Renal cortical epithelial cell (primary cell): Measurements from ENCODE around the gene ATP2B1. TPM values are rescaled to one million over a fixed set of nuclear protein-coding genes. Genes with fewer than 3 reads are reported as not detected.

ENCODE experiments used
- DNase-seq: peaks from one replicate; pipeline ENCODE4 v3.0.0-alpha.2; 2011; ENCODE audit warnings: low read depth
- total RNA-seq: library from RNA; depleted of rRNA; stranded (reverse); fragments of >200 nt; gene quantifications from 2 replicates; pipeline ENCODE4 v1.2.3, GENCODE V29; 2014

ATP2B1 gene
- 81.6 and 117 TPM in 2 replicates for total RNA-seq

GRCh38 chr12:89708565-89709156 is at the start of gene ATP2B1:
Gene ATP2B1 (minus strand): TSS chr12:89708838. CDS start chr12:89655886, 52,952 bp downstream.
- DNase-seq, result peak; percentile 55

- peak; percentile 52 for DNase-seq
Measured at GRCh38 chr12:89757987-89758386, 49.3 kb upstream of the ATP2B1 start.

GRCh38 chr12:89756585-89757398 is 48.2 kb upstream of the ATP2B1 start:
- DNase-seq, result peak; percentile 99

GRCh38 chr12:89756194-89756584 is 47.6 kb upstream of the ATP2B1 start:
- DNase-seq, result no peak

- no peak for DNase-seq
Measured at GRCh38 chr12:89753997-89754396, 45.4 kb upstream of the ATP2B1 start.

- DNase-seq, result no peak
Measured at GRCh38 chr12:89752341-89752740, 43.7 kb upstream of the ATP2B1 start.

GRCh38 chr12:89750389-89751351 is 42.0 kb upstream of the ATP2B1 start:
- DNase-seq, result no peak

GRCh38 chr12:89748791-89749190 is 40.2 kb upstream of the ATP2B1 start:
- DNase-seq, result no peak

GRCh38 chr12:89745286-89745685 is 36.6 kb upstream of the ATP2B1 start:
- DNase-seq, result no peak

GRCh38 chr12:89742337-89743022 is 33.8 kb upstream of the ATP2B1 start:
- no peak for DNase-seq

- DNase-seq, result no peak
Measured at GRCh38 chr12:89740943-89741342, 32.3 kb upstream of the ATP2B1 start.

GRCh38 chr12:89736995-89737394 is 28.4 kb upstream of the ATP2B1 start:
- DNase-seq, result no peak

- DNase-seq, result peak; percentile 89
Measured at GRCh38 chr12:89733579-89734201, 25.1 kb upstream of the ATP2B1 start.

GRCh38 chr12:89732522-89732921 is 23.9 kb upstream of the ATP2B1 start:
- DNase-seq, result no peak

- peak; percentile 58 for DNase-seq
Measured at GRCh38 chr12:89731614-89732013, 23.0 kb upstream of the ATP2B1 start.

- DNase-seq, result no peak
Measured at GRCh38 chr12:89731089-89731488, 22.5 kb upstream of the ATP2B1 start.

GRCh38 chr12:89729946-89730459 is 21.4 kb upstream of the ATP2B1 start:
- DNase-seq, result no peak

GRCh38 chr12:89723276-89723675 is 14.6 kb upstream of the ATP2B1 start:
- no peak for DNase-seq

GRCh38 chr12:89721291-89721987 is 12.8 kb upstream of the ATP2B1 start:
- no peak for DNase-seq
